Measurements from ENCODE around the gene SH3D19. TPM values are rescaled to one million over a fixed set of nuclear protein-coding genes. Genes with fewer than 3 reads are reported as not detected.
"Not testable (repeated sequence)": the region's sequence is repeated elsewhere in the genome, so short reads cannot be mapped to it uniquely, and the experiment has no call there.

Gene SH3D19
- total and polyA plus RNA-seq, 2 of the 4 experiments (the other 2 are of a cell fraction), result 14.4 to 27.2 TPM

- no peak overlapping the region for H3K23ac ChIP-seq (ENCODE audit: low read depth, low read length)
- no peak for DNase-seq
- H3K9me1 ChIP-seq (ENCODE audit: insufficient read depth, low read length), result no peaks in the 10 kb centered on the region
- dilution Hi-C loops (cut with HindIII; ENCODE audit: low sequenced_read_pairs, unreplicated experiment) (no loop called here), intact Hi-C loops (cut with micrococcal nuclease) (loop anchor here (10.0 kb wide), 1 partner anchor 148 kb away; no protein-coding TSS in a partner anchor), in situ Hi-C loops (cut with MboI; ENCODE audit: low sequenced_read_pairs) (no loop called here)
- BruUV-seq (replicated peaks), result no TSS peak
- TF ChIP-seq RCOR1 (IDR thresholded peaks at IDR 0.05; ENCODE audit: insufficient replicate concordance, low read length) (no peak), RFX5 (IDR thresholded peaks at IDR 0.05; ENCODE audit: low read depth, low read length) (no peak), FOS (IDR thresholded peaks at IDR 0.05; ENCODE audit: low read depth, low read length) (no peak), SMC3 (IDR thresholded peaks at IDR 0.05; ENCODE audit: low read depth, low read length) (no peak), NFE2L2 (IDR thresholded peaks at IDR 0.05; ENCODE audit: low read depth, low read length) (no peak)
- ChIA-PET POLR2A (ENCODE audit: unreplicated experiment) (no interaction called here), CTCF (no interaction called here)
- H4K5ac ChIP-seq (ENCODE audit: low read depth, low read length), result no peak overlapping the region
- H2AK5ac ChIP-seq (ENCODE audit: low read depth, low read length), result no peak overlapping the region
- no peak overlapping the region for H3K14ac ChIP-seq (replicated peaks; ENCODE audit: low read depth, low read length)
- H2AK9ac ChIP-seq (replicated peaks; ENCODE audit: low read depth, low read length, poor library complexity), result no peak overlapping the region
- no peak overlapping the region for H4K91ac ChIP-seq (ENCODE audit: insufficient read depth, low read depth, low read length)
- H2BK15ac ChIP-seq (ENCODE audit: low read depth, low read length), result no peak overlapping the region
- ATAC-seq (ENCODE audit: low read depth), result no peak
- no peak overlapping the region for H3K4ac ChIP-seq (ENCODE audit: low read depth, low read length)
- no peaks in the 10 kb centered on the region for H3K9me3 ChIP-seq (ENCODE audit: control insufficient read depth, insufficient read depth, low read length)
- H3K79me1 ChIP-seq (ENCODE audit: low read depth in 1 of 2, low read length in 2 of 2), result 0 out of 4 replicates have a peak, but pooled peaks cover 0 to 3% of the 10 kb centered on the region in 2 experiments
- H3K4me1 ChIP-seq (ENCODE audit: control insufficient read depth, insufficient read depth, low read length), result no peaks in the 10 kb centered on the region
- H3K56ac ChIP-seq (ENCODE audit: extremely low read depth, insufficient read depth, low read length), result no peak overlapping the region
- no peak overlapping the region for H2AFZ ChIP-seq (replicated peaks; ENCODE audit: low read length, poor library complexity)
- H2BK120ac ChIP-seq (ENCODE audit: low read depth, low read length), result no peak overlapping the region
- no peak overlapping the region for H3K4me2 ChIP-seq (ENCODE audit: low read depth, low read length)
- no peak overlapping the region for H2BK5ac ChIP-seq (ENCODE audit: low read depth, low read length, poor library complexity, severe bottlenecking)
- no peaks in the 10 kb centered on the region; the same call in 1 of the 2 replicates for H3K27me3 ChIP-seq (ENCODE audit: control insufficient read depth, insufficient read depth, low read length)
- H4K8ac ChIP-seq (ENCODE audit: low read depth in 2 of 2, low read length in 2 of 2), result no peak overlapping the region
- no peak overlapping the region for H3K18ac ChIP-seq (ENCODE audit: low read depth, low read length)
- no peak overlapping the region for H3K4me3 ChIP-seq (ENCODE audit: insufficient read depth, low read depth, low read length)
- no peaks in the 10 kb centered on the region for H3K36me3 ChIP-seq (ENCODE audit: control insufficient read depth, insufficient read depth, low read length)
- H2BK20ac ChIP-seq (ENCODE audit: low read depth, low read length), result no peak overlapping the region
- no peak overlapping the region for H3K27ac ChIP-seq (ENCODE audit: insufficient read depth, low read length)
- H4K20me1 ChIP-seq (ENCODE audit: insufficient read depth, low read length), result no peaks in the 10 kb centered on the region
- H3K9ac ChIP-seq (ENCODE audit: low read depth, low read length), result no peak overlapping the region
These were observed 2.8 kb downstream of the SH3D19 start for GRCh38 chr4:151322570-151322969.

- H4K91ac ChIP-seq (ENCODE audit: insufficient read depth, low read depth, low read length); H2BK120ac ChIP-seq (ENCODE audit: low read depth, low read length); dilution Hi-C loops (cut with HindIII; ENCODE audit: low sequenced_read_pairs, unreplicated experiment); H2AK9ac ChIP-seq (replicated peaks; ENCODE audit: low read depth, low read length, poor library complexity); H2AFZ ChIP-seq (replicated peaks; ENCODE audit: low read length, poor library complexity); H3K56ac ChIP-seq (ENCODE audit: extremely low read depth, insufficient read depth, low read length); H3K4me2 ChIP-seq (ENCODE audit: low read depth, low read length); H3K79me1 ChIP-seq (ENCODE audit: low read depth in 1 of 2, low read length in 2 of 2); H2BK5ac ChIP-seq (ENCODE audit: low read depth, low read length, poor library complexity, severe bottlenecking); H4K8ac ChIP-seq (ENCODE audit: low read depth in 2 of 2, low read length in 2 of 2); H3K27ac ChIP-seq (ENCODE audit: insufficient read depth, low read length); H3K23ac ChIP-seq (ENCODE audit: low read depth, low read length); H2AK5ac ChIP-seq (ENCODE audit: low read depth, low read length); H4K20me1 ChIP-seq (ENCODE audit: insufficient read depth, low read length); H3K9ac ChIP-seq (ENCODE audit: low read depth, low read length); H4K5ac ChIP-seq (ENCODE audit: low read depth, low read length); DNase-seq; H2BK20ac ChIP-seq (ENCODE audit: low read depth, low read length); in situ Hi-C loops (cut with MboI; ENCODE audit: low sequenced_read_pairs); BruUV-seq (replicated peaks); H3K9me3 ChIP-seq (ENCODE audit: control insufficient read depth, insufficient read depth, low read length); POLR2A ChIA-PET (ENCODE audit: unreplicated experiment); H2BK15ac ChIP-seq (ENCODE audit: low read depth, low read length); H3K4me3 ChIP-seq (ENCODE audit: insufficient read depth, low read depth, low read length); H3K4me1 ChIP-seq (ENCODE audit: control insufficient read depth, insufficient read depth, low read length); H3K27me3 ChIP-seq (ENCODE audit: control insufficient read depth, insufficient read depth, low read length); H3K9me1 ChIP-seq (ENCODE audit: insufficient read depth, low read length); H3K18ac ChIP-seq (ENCODE audit: low read depth, low read length); ATAC-seq (ENCODE audit: low read depth); H3K14ac ChIP-seq (replicated peaks; ENCODE audit: low read depth, low read length); H3K4ac ChIP-seq (ENCODE audit: low read depth, low read length); CTCF ChIA-PET; H3K36me3 ChIP-seq (ENCODE audit: control insufficient read depth, insufficient read depth, low read length): not testable (repeated sequence)
- intact Hi-C loops (cut with micrococcal nuclease), result loop anchor here (10.0 kb wide), 1 partner anchor 147 kb away; no protein-coding TSS in a partner anchor
- WGBS, 2 experiments (ENCODE audit: extremely low coverage in 2 of 2, insufficient read length in 1 of 2), result no CpG with 5 or more reads among the region's 4 CpGs
These were observed 3.2 kb downstream of the SH3D19 start for GRCh38 chr4:151322161-151322560.
